Measurements from ENCODE around the gene GABRG2.
"Not testable (repeated sequence)": the region's sequence is repeated elsewhere in the genome, so short reads cannot be mapped to it uniquely, and the experiment has no call there.

GRCh38 chr5:162055095-162055494, 12.5 kb upstream of the GABRG2 start:
- not testable (repeated sequence) for TF ChIP-seq FOXK2, SUZ12, TARDBP, NFRKB (IDR thresholded peaks at IDR 0.05)
